Measurements from ENCODE around the gene B4GALNT1.
"Not testable (repeated sequence)": the region's sequence is repeated elsewhere in the genome, so short reads cannot be mapped to it uniquely, and the experiment has no call there.

Gene B4GALNT1

DNA sequence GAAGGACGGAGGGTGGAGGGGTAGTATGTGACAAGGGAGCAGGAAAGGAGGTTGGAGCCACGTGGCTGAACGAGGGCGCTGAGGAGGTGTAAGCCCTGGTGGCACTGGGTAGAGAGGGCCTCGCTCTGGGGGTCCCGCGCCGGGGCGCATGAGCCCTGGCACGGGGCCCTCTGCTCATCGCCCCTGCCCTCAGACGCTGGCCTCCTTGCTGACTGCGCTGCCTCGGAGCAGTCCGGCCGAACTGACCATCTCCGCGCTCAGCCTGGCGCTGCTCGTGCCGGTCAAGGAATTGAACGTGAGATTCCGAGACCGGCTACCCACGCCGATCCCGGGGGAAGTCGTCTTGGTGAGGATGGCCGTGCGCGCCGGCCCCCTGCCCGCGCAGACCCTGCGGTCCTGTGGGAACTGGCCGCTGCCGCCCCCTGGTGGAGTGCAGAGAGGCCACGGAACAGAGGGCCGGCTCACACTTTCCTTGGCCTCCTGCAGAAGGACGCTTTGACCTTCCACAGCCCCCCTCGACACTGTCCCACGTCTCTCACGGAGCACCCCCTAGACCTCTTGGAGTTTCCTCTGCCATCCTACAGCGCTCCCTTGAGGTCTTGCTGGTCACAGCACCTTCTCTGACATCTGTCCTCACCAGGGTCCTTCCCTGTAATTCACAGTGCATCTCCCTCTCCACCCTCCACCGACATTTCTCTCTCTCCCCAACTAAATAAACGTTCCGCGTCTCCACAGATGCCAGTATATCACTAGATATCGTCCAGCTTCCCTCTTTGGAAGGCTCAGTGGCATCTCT is 11.3 kb downstream of the B4GALNT1 start:
- no peak for DNase-seq (ENCODE audit: low read depth in 2 of 3, low spot score in 2 of 3)

DNA sequence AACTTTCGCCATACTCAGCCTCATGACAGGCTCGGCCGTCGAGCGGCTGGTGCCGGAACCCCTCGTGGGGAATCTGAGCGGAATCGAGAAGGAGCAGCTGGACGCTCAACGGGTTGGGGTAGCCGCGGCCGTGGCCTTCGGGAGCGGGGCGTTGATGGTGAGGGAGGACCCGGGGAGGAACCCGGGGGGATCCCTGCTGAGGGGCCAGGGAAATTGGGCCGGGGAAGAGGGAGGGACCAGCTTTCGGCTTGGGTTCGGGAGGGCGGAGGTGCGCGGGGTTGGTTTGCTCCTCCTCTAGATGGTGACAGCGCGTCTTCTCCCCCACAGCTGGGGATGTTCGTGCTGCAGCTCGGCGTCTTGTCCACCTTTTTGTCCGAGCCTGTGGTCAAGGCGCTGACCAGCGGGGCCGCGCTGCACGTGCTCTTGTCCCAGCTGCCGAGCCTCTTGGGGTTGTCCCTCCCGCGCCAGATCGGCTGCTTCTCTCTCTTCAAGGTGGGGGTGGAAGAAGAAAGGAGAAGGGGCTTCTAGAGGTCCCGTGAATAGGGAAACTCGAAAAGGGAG is 12.0 kb downstream of the B4GALNT1 start:
- DNase-seq (ENCODE audit: low read depth in 2 of 3, low spot score in 2 of 3) = no peak

DNA sequence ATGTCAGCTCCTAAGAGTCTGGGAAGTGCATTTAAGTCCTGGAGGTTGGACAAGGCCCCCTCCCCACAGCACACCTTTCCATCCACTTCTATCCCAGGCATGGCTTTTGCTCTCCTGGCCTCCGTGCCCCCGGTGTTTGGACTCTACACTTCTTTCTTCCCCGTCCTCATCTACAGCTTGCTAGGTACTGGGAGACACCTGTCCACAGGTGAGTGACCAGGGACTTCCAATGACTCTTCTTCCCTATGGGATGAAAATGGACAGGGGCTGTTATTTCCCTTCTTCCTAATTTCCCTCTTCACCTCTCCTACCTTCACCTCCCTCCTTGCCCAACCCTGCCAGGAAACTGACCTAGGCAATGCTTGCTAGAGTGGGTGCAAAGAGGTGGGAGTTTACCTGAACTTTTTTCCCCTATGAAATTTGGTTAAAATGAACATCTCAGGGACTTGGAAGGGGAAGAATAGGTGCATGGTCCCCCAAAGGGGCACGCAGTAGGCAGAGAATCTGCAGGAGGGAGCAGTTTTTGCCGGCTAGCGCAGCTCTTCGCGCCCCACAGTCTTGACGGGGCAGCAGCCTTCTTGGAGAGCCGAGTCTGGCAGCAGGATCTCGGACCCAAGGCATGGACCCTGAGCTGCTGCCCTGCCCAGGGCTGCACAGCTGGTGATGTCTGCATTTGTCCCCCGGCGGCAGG is 12.6 kb downstream of the B4GALNT1 start:
- DNase-seq (ENCODE audit: low read depth in 2 of 3, low spot score in 2 of 3) = no peak

DNA sequence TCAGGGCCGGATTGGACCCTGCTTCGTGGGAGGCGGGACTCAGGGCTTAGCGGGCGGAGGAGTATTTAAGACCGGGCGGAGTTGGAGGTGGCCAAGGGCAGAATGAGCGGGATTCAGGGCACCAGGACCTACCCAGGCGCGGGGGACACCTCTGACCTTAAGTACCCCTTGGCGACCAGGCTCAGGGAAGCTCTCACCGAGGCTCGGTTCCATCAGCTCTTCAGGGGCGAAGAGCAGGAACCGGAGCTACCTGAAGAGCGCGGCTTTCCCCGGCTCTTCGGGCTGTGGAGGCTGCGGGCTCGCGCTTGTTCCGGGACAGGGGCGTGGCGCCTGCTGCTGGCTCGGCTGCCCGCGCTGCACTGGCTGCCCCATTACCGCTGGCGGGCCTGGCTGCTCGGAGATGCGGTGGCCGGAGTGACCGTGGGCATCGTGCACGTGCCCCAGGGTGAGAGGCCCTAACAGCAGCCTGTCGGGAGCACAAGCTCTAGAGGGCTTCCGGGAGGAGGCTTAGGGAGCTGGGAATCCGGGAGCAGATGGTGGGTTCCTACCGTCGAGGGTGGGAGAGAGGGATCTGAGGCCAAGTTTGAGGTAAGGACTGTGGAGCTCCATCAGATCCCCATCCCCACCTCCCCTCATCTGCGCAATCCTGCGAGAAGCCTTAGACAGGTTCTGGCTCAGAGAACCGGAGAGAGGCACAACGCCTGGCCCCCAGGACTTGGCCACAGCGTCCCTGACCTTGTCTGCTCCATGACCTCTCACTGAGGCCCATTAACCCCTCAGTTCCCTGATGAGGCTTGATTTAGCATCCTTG is 13.4 kb downstream of the B4GALNT1 start:
- DNase-seq (ENCODE audit: low read depth in 2 of 3, low spot score in 2 of 3) = no peak

DNA sequence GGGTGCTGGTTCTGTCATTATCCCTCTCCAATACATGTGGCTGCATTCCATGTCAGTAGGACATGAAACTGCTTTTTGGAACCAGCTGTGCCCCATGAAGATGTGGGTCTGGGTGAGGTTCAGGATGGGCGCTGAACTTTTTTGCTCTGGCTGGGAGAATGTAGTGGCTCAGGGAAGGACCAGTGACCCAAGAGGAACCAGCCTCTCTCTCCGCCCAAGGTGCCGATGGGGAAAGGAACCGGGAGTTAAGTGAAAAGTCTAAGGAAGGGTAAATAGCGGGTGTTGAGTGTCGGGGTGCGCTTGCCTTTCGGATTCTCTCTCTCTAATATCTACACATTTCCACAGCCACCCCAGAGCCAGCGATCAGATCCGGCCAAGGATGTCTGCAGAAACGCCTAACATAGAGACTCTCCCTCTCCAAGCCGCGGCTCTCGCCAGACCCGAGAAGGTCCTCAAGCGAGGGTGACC is 14.0 kb downstream of the B4GALNT1 start:
- no peak for DNase-seq (ENCODE audit: low read depth in 2 of 3, low spot score in 2 of 3)

DNA sequence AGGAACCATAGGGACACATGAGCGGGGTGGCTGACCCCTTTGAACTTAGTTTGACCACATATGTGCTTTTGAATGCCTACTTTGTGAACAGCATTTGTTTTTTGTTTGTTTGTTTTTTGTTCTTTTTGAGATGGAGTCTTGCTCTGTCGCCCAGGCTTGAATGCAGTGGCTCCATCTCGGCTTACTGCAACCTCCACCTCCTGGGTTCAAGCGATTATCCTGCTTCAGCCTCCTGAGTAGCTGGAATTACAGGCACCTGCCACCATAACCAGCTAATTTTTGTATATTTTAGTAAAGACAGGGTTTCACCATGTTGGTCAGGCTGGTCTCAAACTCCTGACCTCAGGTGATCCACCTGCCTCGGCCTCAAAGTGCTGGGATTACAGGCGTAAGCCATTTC is 14.6 kb downstream of the B4GALNT1 start:
- not testable (repeated sequence) for DNase-seq (ENCODE audit: low read depth in 2 of 3, low spot score in 2 of 3)

DNA sequence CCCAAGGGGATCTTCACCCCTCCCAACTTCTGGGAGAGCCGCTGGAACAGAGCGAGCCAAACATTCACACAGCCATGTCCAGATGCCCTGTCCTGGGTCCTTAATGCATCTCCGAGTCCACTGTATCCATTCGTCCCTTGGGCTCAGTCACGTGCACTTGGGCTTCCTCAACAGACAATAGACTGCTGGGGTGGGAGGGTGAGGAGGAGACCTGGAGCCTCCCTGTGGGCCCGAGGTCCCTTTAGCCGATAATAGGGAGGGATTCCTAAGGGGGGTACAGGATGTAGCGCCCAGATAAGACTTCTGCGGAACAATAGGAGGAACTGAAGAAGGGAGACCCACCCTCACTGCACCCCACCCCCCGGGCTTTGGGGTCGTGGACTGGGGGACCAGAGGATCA is 15.1 kb downstream of the B4GALNT1 start:
- no peak for DNase-seq (ENCODE audit: low read depth in 2 of 3, low spot score in 2 of 3)

DNA sequence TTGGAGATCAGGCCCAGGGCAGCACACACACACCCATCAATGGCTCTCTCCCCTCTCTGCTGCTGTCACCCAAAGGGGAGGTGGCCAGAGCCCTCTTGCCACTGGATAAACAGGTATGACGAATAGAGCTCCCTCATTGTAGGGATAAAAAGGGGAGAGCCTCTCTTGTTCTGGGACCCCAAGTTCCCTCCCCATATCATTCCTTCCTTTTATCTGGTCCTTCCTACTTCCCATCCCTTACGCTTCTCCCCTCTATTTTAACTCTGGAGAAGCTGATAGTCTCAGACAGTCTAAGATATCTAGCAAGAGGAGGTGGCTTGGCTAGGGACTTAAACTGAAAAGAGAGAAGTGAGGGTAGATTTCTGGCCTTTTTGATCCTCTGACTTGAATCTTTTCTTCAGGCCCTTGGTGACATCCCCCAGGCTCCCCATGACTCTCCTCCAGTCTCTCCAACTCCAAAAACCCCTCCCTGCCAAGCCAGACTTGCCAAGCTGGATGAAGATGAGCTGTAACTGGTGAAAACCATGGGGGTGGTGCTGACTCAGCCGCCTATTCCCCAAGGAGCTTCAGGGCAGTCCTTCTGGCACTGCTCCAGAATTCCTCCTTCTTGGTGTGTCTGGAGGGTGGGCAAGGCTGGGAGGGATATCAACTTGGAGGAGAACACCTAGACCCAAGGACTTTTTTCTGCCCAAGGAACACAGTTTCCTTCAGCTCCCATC is 16.5 kb downstream of the B4GALNT1 start:
- DNase-seq (ENCODE audit: low read depth in 2 of 3, low spot score in 2 of 3) = no peak

DNA sequence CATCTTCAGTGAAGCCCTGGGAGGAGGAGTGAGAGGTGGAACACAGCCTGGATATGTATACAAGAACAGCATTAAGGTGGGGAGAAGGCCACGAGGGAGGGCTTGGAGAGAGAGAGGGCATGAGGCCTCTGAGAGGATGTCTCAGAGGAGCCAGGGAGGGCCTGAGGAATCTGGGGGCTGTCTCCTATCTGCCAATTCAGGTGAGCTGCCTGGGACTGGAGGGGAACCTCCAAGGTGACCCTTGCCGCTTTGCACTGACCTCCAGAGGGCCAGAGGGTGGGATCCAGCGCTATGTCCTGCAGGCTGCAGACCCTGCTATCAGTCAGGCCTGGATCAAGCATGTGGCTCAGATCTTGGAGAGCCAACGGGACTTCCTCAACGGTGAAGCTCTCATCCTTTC is 17.4 kb downstream of the B4GALNT1 start:
- DNase-seq (ENCODE audit: low read depth in 2 of 3, low spot score in 2 of 3) = no peak

DNA sequence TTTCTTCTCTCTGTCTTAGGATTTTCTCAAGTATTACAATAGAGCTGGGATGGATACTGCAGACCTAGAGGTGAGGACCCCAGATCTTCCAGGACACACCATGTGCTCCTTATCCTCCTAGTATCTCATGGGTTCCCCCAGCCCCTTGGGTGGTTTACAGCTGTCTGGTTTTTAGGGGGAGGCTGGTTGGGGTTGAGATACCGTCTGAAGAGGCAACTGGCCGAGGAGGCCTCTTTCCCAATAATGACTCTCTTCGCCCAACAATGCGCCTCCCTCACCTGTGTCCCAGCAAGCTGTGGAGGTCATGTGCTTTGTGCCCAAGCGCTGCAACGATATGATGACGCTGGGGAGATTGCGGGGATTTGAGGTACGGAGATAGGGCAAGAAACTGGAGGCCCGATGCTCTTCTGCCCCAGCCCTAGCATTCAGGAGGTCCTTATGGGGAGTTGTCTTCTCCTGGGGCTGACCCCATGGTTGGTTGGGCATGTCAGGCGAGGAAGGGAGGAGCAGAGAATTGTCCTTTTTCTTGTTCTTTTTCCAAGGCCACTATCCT is 18.0 kb downstream of the B4GALNT1 start:
- DNase-seq (ENCODE audit: low read depth in 2 of 3, low spot score in 2 of 3) = no peak

DNA sequence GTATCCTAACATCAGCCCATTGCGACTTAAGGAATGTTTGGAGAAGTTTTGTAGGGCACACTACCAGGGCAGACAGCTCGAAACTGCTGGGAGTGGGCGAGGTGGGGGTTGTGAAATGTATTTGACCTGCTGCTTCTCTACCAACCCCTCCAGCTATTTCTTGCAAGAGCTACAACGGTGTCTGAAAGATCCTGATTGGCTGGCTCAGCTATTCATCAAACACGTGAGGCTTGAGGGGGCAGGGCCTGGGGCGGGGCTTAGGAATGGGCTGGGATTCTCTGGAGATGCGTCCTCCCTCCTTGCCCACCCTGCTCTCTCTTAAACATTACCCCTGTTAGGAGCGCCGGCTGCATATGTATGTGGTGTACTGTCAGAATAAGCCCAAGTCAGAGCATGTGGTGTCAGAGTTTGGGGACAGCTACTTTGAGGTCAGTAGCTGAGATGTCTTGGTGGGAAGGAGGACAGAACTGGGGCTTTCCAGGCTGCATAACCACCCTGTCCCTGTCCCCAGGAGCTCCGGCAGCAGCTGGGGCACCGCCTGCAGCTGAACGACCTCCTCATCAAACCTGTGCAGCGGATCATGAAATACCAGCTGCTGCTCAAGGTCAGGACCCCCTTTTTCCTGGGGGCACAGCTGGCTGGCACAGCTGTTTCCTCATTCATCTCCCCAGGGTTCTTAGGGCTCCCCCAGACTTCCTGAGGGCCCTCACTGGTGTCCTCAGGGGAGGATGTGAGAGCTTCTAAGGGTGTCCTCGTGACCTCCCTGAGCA is 18.6 kb downstream of the B4GALNT1 start:
- DNase-seq (ENCODE audit: low read depth in 2 of 3, low spot score in 2 of 3) = no peak

DNA sequence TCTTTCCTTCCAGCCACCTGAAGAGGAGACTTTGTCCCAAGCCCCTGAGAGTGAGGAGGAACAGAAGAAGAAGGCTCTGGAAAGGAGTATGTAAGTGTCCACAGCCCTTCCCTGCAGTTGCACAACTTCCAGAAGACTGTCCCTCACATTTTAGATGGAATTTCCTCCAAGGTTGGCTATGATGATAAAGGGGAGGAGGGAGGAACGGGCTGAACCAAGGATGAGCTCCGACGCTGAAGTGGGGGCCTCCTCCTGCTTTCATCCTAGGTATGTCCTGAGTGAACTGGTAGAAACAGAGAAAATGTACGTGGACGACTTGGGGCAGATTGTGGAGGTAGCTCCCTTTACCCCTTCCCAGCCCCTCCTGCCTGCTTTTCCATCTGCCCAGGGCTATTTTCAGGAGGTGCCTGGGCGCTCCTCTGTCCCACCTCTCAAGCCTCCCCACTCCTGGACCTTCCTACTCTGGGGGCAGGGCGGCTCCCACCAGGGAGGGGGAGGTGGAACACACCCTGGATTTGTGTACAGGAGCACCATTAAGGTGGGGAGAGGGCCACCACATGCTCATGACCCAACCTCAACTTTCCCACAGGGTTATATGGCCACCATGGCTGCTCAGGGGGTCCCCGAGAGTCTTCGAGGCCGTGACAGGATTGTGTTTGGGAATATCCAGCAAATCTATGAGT is 19.4 kb downstream of the B4GALNT1 start:
- no peak for DNase-seq (ENCODE audit: low read depth in 2 of 3, low spot score in 2 of 3)

DNA sequence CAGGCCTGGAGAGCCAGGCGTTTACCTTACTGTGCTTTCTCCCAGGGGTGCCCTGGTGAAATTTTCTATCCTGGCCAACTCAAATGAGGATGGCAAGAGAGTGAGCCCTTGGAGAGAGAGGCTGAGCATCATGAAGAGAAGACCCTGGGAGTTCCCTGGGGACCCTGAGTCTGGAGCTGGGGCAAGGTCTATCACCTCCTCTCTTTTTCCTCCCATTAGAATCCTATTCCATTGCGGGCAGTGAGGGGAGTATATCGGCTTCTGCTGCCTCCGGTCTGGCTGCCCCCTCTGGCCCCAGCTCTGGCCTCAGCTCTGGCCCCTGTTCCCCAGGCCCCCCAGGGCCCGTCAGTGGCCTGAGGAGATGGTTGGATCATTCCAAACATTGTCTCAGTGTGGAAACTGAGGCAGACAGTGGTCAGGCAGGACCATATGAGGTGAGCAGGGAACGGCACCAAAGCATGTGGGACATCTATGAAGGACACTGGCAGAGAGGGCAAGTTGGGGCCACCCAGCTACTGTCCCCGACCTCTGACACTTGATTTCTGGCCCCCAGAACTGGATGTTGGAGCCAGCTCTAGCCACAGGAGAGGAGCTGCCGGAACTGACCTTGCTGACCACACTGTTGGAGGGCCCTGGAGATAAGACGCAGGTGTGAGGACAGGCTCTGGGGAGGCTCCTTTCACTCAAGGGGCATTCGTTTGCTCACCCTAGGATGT is 20.1 kb downstream of the B4GALNT1 start:
- DNase-seq (ENCODE audit: low read depth in 2 of 3, low spot score in 2 of 3) = no peak

DNA sequence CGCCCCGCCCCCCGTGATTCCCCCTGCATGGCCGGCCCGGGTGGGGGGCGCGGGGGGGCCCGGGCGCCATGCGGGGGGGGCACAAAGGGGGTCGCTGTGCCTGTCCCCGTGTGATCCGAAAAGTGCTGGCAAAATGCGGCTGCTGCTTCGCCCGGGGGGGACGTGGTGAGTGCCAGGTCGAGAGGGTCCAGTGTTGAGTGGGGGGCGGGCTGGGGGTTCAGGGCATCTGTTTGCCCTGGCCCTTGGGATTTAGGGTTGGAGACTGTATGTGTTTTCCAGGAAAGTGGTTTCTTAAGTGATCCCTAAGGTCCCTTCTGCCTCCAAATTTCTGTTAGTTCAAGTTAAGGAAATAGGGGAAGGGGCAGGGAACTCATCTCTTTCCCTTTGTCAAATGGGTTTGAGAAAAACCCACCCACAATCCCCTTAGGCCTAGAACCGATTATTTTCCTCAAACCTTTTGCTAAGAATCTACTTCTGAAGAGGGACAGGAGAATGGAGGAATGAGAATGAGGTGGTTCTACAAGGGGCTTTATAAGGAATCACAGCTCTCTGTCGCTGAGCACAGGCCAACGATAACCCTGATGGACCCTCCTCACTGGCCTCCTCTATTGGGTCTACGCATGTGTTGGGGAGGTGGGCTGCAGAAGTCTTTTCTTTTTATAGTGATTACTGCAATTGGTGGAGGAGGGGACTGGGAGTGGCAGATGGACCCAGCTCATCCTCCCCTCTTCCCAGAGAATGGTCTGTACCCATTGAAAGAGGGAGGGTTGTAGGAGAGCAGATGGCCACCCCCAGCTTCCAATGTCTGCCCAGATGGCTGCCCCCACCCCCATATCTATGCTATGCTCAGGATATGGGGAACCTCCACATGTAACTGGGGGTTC is 20.9 kb downstream of the B4GALNT1 start:
- DNase-seq (ENCODE audit: low read depth in 2 of 3, low spot score in 2 of 3) = no peak

DNA sequence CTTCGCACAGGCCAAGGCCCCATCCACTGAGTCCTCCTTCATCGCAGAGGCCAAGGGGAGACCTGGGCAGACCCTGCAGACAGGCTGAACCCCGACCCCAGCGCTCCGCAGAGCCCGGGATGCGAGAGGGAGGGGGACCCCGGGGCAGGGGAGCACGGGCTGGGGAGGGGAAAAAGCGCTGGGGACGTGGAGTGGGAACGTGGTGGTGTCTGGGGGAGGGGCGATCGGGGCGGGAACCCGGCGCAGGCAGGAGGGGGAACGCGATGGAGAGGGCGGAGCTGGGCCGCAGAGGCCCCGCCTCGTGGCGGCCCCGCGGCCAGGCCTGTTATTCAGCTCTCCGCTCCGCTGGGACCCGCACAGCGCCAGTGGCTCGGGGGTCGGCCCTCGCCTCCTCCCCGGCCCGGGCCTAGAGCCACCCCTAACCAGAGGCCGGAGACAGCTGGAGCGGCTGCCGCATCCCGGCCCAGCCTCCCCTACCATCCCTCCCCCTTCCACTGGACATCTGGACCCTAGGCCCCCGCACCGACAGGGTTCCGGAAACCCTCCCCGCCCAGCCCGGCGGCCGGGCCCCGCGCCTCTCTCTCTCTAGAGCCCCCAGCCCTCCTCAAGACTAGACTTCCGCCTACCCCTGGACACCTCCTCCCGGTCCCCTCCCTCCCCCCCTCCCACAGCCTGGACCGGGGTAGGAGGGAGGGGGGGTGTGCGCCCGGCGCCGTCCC is 21.7 kb downstream of the B4GALNT1 start, which contains the start of gene ARHGEF25:
Gene ARHGEF25, plus strand, starts transcription at position 328 of the 719 bp plus-strand sequence. CDS start 460 bp downstream, outside the sequence.
- DNase-seq (ENCODE audit: low read depth in 2 of 3, low spot score in 2 of 3) = no peak

DNA sequence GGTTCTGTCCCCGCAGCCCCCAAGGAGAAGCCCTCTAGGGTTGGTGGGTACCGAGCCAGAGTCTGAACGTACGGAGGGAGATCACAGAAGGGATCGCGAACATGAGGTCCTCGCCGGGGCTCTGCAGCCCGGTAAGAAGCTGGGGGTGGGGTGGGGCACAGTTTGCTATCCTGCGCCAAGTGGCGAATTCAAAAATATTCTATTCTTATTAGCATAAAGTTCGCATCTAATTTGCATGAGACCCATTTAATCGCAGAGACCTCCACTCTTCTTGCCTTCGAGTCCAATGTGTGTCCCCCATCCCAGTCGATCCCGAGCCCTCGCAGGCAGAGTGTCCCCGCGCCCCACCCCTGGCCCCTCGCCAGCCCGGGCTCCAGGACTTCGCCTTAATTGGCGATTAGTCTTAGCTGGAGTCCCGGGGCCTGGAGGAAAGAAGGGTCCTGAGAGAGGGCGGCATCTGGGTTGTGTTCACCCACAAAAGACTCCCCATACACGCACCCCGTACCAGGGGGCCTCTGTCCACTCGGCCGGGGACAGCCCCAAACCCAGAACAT is 22.4 kb downstream of the B4GALNT1 start:
- DNase-seq (ENCODE audit: low read depth in 2 of 3, low spot score in 2 of 3) = no peak

All from activated CD8-positive, alpha-beta memory T cell treated with anti-CD3 and anti-CD28 coated beads for 48 hours (primary cell).